GM04504 (cell line): ENCODE results near the gene SLC6A6.

Source experiments
- DNase-seq: peaks from one replicate; pipeline ENCODE4 v3.0.0-alpha.2; 2012; ENCODE audit warnings: low read depth

SLC6A6 gene

GRCh38 chr3:14487821-14488220 lies 85.4 kb downstream of the SLC6A6 start:
- no peak for DNase-seq

GRCh38 chr3:14488286-14489041 lies 86.1 kb downstream of the SLC6A6 start:
- DNase-seq: no peak

- DNase-seq: no peak
Observed at GRCh38 chr3:14489641-14490040, 87.2 kb downstream of the SLC6A6 start.

DNA sequence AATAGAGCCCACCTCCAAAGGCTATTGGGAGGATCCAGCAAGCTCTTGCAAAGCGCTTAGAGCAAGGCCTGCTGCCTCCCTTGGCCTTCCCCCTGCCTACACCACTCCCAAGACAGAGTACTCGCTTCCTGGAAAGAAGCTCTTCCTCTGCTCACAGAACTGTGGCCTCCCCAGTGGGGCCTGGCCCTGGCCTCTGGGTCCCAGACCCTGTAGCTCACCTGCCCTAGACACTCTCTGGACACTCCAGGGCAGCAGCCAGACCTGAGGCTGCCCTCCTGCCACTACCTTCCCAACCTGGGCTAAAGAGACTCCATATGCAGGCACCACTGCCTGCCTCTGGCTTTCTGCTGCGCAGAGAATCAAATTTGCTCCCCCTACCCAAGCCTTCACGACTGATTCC lies 87.8 kb downstream of the SLC6A6 start:
- no peak for DNase-seq

GRCh38 chr3:14490831-14491230 lies 88.4 kb downstream of the SLC6A6 start:
- no peak for DNase-seq

DNA sequence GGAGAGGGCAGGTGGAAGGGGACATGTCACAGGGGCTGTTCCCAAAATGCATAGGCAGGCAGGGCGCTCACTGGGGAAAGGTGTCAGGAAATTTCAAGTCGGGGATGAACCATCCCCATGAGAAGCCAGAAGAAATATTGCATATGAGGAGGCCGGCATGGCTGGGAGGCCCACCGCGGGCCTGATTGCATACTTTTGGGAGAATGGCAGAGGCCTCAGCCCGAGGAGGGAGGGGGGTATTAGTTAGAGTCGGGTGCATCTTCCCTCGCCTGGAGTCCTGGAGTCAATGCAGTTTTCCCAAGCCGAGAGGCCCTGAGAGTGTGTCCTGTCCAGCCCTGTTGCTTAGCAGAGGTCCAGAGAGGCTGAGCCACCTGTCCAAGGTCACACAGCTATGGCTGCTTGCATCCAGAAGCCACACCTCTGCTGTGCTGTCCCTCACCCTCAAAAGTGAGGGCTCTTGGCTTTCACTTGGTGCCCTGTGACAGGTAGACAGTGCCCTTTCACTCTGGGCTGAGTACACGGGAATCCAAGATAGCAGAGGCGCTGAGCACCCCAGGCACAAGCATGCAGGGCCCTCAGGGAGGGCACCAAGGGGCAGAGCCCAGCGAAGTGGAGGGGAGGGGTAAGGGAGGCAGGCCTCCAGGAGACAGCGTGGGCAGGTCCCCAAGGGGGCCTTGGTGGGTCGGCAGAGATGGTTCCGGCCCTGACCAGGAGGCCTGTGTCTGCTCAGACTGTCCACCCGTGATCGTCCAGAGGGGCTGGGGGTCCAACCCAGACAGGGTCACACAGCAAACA lies 89.2 kb downstream of the SLC6A6 start:
- no peak for DNase-seq

- DNase-seq: no peak
Observed at GRCh38 chr3:14492948-14493881, 90.8 kb downstream of the SLC6A6 start.

- no peak for DNase-seq
Observed at GRCh38 chr3:14494279-14494972, 92.0 kb downstream of the SLC6A6 start.

DNA sequence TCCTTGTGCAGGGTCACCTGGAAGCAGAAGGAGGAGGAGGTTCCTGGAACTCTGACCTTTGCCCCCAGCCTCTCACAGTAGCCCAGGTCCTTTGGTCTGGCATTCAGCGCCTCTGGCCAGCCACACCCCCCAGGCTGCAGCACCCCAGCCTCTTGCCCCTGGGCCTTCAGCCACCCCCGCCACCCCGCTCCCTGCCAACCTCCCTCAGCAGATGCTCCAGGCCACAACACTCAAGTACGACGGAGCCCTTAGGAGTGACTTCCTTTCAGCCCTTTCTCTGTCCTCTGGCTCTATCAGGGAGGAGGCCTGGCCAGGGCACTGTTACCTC lies 92.5 kb downstream of the SLC6A6 start:
- no peak for DNase-seq

DNA sequence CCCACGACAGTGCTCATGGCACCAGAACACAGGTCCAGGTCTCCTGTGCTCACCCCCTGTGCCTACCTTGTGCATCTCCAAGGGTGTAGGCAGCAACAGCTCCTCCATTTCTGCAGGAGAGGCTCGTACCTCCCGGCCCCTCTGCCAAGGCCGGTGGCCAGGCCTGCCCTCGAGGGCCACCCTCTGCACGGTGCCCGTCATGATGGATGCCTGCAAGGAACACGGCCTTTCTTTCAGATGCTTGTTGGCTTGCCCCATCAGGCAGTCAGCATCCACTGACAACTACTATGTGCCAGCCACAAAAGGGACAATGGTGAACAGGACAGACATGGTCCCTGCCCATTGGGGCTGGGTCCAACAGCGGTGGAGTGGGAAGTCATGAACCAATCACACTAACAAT lies 93.9 kb downstream of the SLC6A6 start:
- no peak for DNase-seq

- no peak for DNase-seq
Observed at GRCh38 chr3:14497321-14497720, 94.9 kb downstream of the SLC6A6 start.

- DNase-seq: no peak
Observed at GRCh38 chr3:14502472-14502871, 100.1 kb downstream of the SLC6A6 start.

DNA sequence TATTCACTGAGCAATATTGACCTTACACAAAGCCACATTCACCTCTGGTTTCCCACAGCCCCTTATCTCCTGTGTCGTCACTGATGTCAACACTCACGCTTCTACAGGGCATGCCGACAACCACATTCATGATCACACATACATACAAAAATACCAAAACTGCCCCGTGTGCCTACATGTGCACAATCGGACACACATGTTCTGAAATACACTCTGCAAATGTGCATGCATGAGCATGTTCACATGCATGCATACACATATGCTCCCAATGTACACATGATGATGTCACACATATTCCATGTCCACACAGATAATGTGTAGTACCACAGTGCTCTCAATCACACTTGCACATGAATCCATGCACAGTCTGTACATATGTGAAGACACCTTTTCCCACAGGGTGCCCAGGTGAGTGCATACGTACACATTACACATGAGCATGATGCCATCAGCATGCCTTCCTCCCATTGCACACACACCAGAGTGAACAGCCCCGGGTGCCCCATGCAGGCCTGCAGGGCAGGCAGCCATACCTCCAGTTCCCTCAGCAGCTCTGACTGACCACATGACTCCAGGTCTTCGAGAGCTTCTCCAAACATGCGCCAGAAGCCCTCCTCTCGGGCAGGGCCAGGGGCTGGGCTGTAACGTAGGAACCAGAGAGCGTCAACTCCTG lies 100.8 kb downstream of the SLC6A6 start:
- no peak for DNase-seq

DNA sequence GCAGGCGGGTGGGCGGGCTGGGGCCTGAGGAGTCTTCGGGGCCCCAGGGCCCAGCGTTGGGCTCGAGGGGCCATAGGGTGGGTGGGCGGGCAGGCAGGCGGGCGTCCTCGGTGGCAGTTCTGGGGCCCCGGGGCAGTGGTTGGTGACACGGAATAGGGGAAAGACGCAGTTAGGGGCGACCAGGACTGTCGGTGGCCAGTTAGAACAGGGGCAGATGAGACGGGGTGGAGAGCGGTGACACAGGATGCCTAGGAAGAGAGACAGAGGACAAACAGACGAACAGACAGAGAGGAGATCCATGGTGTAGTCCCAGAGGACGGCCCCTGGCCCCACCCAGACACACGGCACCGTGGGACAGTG lies 101.3 kb downstream of the SLC6A6 start:
- DNase-seq: no peak

- DNase-seq: no peak
Observed at GRCh38 chr3:14505001-14505802, 102.8 kb downstream of the SLC6A6 start.

DNA sequence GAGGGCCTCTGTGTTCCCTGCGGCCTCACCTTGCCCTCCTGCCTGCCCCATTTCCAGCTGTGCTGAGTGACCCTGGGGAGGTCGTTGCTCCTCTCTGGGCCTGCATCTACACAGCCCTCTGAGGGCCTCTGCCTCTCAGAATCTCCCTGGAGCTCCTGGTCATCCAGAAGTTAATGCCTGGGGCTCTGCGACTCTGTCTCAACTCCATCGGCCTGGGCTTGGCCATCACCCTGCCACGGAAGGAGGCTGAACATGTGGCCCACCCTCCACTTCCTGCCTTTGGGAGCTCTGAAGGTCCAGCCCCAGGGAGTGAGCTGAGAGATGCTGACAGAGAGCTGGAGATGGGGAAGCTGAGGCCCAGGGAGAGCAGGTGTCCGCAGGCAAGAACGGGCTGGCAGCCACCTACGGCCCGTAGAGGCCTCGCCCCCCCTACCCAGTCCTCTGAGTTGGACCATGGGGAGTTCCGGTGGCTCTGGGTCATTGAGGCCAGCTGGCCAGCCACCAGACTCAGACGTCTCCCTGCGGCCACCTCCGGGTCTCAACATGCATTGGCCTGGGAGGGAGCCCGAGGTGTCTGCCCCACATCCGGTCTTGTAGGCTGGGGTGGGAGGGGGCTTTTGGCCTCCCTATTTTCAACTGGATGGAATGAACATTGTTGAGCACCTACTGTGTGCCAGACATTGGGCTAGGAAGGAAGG lies 103.5 kb downstream of the SLC6A6 start:
- no peak for DNase-seq

GRCh38 chr3:14506626-14507304 lies 104.4 kb downstream of the SLC6A6 start:
- DNase-seq: no peak

GRCh38 chr3:14507305-14507741 lies 104.9 kb downstream of the SLC6A6 start:
- no peak for DNase-seq

- DNase-seq: no peak
Observed at GRCh38 chr3:14507757-14508504, 105.5 kb downstream of the SLC6A6 start.
